HEK293 (cell line): Measurements from ENCODE around the gene TMEM271.

Experiments
- CTCF ChIA-PET: fragments of 350-600 bp; formaldehyde crosslinking; extraction: SDS; loops from one replicate; lab custom pipeline; 2021; ENCODE audit warnings: antibody characterized with exemption; lab: Yijun Ruan, JAX
- POLR2A ChIA-PET: fragments of 300-600 bp; formaldehyde crosslinking; extraction: SDS; loops from one replicate; lab custom pipeline; 2020; ENCODE audit warnings: antibody characterized with exemption, inconsistent platforms; lab: Yijun Ruan, JAX
- H3K27ac ChIP-seq: fragments of 200-500 bp; sonication (Bioruptor generic); 2 replicates; pipeline ENCODE4 v1.5.1; 2014; ENCODE audit warnings: low read depth, low read length, control low read depth, inconsistent platforms; ENCODE audit errors: extremely low read depth
- H3K36me3 ChIP-seq, 2 experiments: fragments of 200-500 bp in 1 of 2; sonication (Bioruptor generic) in 1 of 2; 1 replicate in 1 of 2; 2 replicates in 1 of 2; pipeline ENCODE4 v1.5.1; 2014 to 2017; ENCODE audit warnings: inconsistent platforms in 2 of 2, low read length in 2 of 2; ENCODE audit not compliant: control insufficient read depth in 2 of 2, insufficient read depth in 1 of 2
- H3K4me1 ChIP-seq: fragments of 200-500 bp; sonication (Bioruptor generic); 2 replicates; pipeline ENCODE4 v1.5.1; 2014; ENCODE audit warnings: mild to moderate bottlenecking, low read length, inconsistent platforms; ENCODE audit not compliant: control insufficient read depth, insufficient read depth
- H3K4me3 ChIP-seq: 2 replicates; pipeline ENCODE4 v1.5.1; 2011; ENCODE audit warnings: low read depth, mild to moderate bottlenecking, control low read depth, low read length, moderate library complexity
- H3K9me3 ChIP-seq: fragments of 200-500 bp; sonication (Bioruptor generic); 2 replicates; pipeline ENCODE4 v1.5.1; 2014; ENCODE audit warnings: low read depth, low read length, inconsistent platforms; ENCODE audit not compliant: control insufficient read depth, insufficient read depth
- BCL11B ChIP-seq: fragments of 450-650 bp; formaldehyde crosslinking; IDR thresholded peaks from 2 replicates; pipeline ENCODE4 v1.5.1; 2016; ENCODE audit warnings: low read depth, missing biosample characterization, missing genetic modification characterization
- FEZF1 ChIP-seq: fragments of 450-650 bp; formaldehyde crosslinking; IDR thresholded peaks from 2 replicates; pipeline ENCODE4 v1.5.1; 2016; ENCODE audit warnings: missing biosample characterization, missing genetic modification characterization
- GLIS1 ChIP-seq: fragments of 450-650 bp; formaldehyde crosslinking; IDR thresholded peaks from 2 replicates; pipeline ENCODE4 v1.5.1; 2016; ENCODE audit warnings: missing biosample characterization, missing genetic modification characterization
- KLF7 ChIP-seq: fragments of 450-650 bp; formaldehyde crosslinking; IDR thresholded peaks from 2 replicates; pipeline ENCODE4 v1.5.1; 2016; ENCODE audit warnings: missing biosample characterization, missing genetic modification characterization, borderline replicate concordance
- PRDM1 ChIP-seq: fragments of 450-650 bp; formaldehyde crosslinking; IDR thresholded peaks from 2 replicates; pipeline ENCODE4; 2016; ENCODE audit warnings: missing biosample characterization, missing genetic modification characterization
- SCRT1 ChIP-seq: fragments of 450-650 bp; formaldehyde crosslinking; IDR thresholded peaks from 2 replicates; pipeline ENCODE4 v1.5.1; 2016; ENCODE audit warnings: missing biosample characterization, missing genetic modification characterization, borderline replicate concordance
- SCRT2 ChIP-seq: fragments of 450-650 bp; formaldehyde crosslinking; IDR thresholded peaks from 2 replicates; pipeline ENCODE4 v1.5.1; 2016; ENCODE audit warnings: missing biosample characterization, missing genetic modification characterization
- TCF7L2 ChIP-seq: IDR thresholded peaks from 2 replicates; pipeline ENCODE4 v1.6.1; 2011; ENCODE audit warnings: low read depth, mild to moderate bottlenecking, inconsistent platforms, low read length, moderate library complexity, borderline replicate concordance
- ZBTB17 ChIP-seq: fragments of 450-650 bp; formaldehyde crosslinking; IDR thresholded peaks from 2 replicates; pipeline ENCODE4 v1.5.1; 2016; ENCODE audit warnings: missing biosample characterization, missing genetic modification characterization
- ZBTB21 ChIP-seq: fragments of 450-650 bp; formaldehyde crosslinking; IDR thresholded peaks from 2 replicates; pipeline ENCODE4 v1.5.1; 2017; ENCODE audit warnings: missing biosample characterization, missing genetic modification characterization
- ZFHX2 ChIP-seq: fragments of 450-650 bp; formaldehyde crosslinking; conservative IDR thresholded peaks from 2 replicates; pipeline ENCODE4 v1.5.1; 2016; ENCODE audit warnings: missing biosample characterization, missing genetic modification characterization
- ZNF138 ChIP-seq: fragments of 450-650 bp; formaldehyde crosslinking; IDR thresholded peaks from 2 replicates; pipeline ENCODE4 v1.5.1; 2016; ENCODE audit warnings: missing biosample characterization, missing genetic modification characterization, borderline replicate concordance
- ZNF211 ChIP-seq: fragments of 450-650 bp; formaldehyde crosslinking; IDR thresholded peaks from 2 replicates; pipeline ENCODE4 v1.5.1; 2016; ENCODE audit warnings: low read depth, missing biosample characterization, missing genetic modification characterization
- ZNF214 ChIP-seq: fragments of 450-650 bp; formaldehyde crosslinking; IDR thresholded peaks from 2 replicates; pipeline ENCODE4 v1.5.1; 2017; ENCODE audit warnings: missing biosample characterization, mild to moderate bottlenecking, missing genetic modification characterization, borderline replicate concordance
- ZNF221 ChIP-seq: fragments of 450-650 bp; formaldehyde crosslinking; IDR thresholded peaks from 2 replicates; pipeline ENCODE4 v1.5.1; 2017; ENCODE audit warnings: missing biosample characterization, missing genetic modification characterization, borderline replicate concordance
- ZNF426 ChIP-seq: fragments of 450-650 bp; formaldehyde crosslinking; IDR thresholded peaks from 2 replicates; pipeline ENCODE4 v1.5.1; 2017; ENCODE audit warnings: missing biosample characterization, missing genetic modification characterization, mild to moderate bottlenecking, inconsistent platforms, moderate library complexity
- ZNF433 ChIP-seq: fragments of 450-650 bp; formaldehyde crosslinking; IDR thresholded peaks from 2 replicates; pipeline ENCODE4 v1.5.1; 2016; ENCODE audit warnings: missing biosample characterization, missing genetic modification characterization, low read depth
- ZNF501 ChIP-seq: fragments of 450-650 bp; formaldehyde crosslinking; IDR thresholded peaks from 2 replicates; pipeline ENCODE4 v1.5.1; 2016; ENCODE audit warnings: missing biosample characterization, missing genetic modification characterization
- ZNF510 ChIP-seq: fragments of 450-650 bp; formaldehyde crosslinking; IDR thresholded peaks from 2 replicates; pipeline ENCODE4 v1.5.1; 2018; ENCODE audit warnings: mild to moderate bottlenecking, missing genetic modification characterization, missing biosample characterization; ENCODE audit not compliant: insufficient replicate concordance
- ZNF544 ChIP-seq: fragments of 450-650 bp; formaldehyde crosslinking; IDR thresholded peaks from 2 replicates; pipeline ENCODE4 v1.5.0; 2017; ENCODE audit warnings: missing biosample characterization, missing genetic modification characterization
- ZNF624 ChIP-seq: fragments of 450-650 bp; formaldehyde crosslinking; IDR thresholded peaks from 2 replicates; pipeline ENCODE4 v1.5.1; 2017; ENCODE audit warnings: missing biosample characterization, missing genetic modification characterization
- ZNF629 ChIP-seq: fragments of 450-650 bp; formaldehyde crosslinking; IDR thresholded peaks from 2 replicates; pipeline ENCODE4 v1.5.1; 2017; ENCODE audit warnings: missing biosample characterization, missing genetic modification characterization
- ZNF785 ChIP-seq: fragments of 450-650 bp; formaldehyde crosslinking; IDR thresholded peaks from 2 replicates; pipeline ENCODE4 v1.5.1; 2016; ENCODE audit warnings: missing biosample characterization, missing genetic modification characterization
- ZNF830 ChIP-seq: fragments of 450-650 bp; IDR thresholded peaks from 2 replicates; pipeline ENCODE4 v1.5.0; 2018; ENCODE audit warnings: missing biosample characterization, missing genetic modification characterization, low read depth, mild to moderate bottlenecking, moderate library complexity
- ZNF837 ChIP-seq: fragments of 450-650 bp; formaldehyde crosslinking; IDR thresholded peaks from 2 replicates; pipeline ENCODE4 v1.5.1; 2016; ENCODE audit warnings: missing biosample characterization, missing genetic modification characterization
- ZXDB ChIP-seq: fragments of 450-650 bp; formaldehyde crosslinking; IDR thresholded peaks from 2 replicates; pipeline ENCODE4 v1.5.1; 2016; ENCODE audit warnings: missing biosample characterization, missing genetic modification characterization
- TF ChIP-seq, protein P1 (sequence below): fragments of 450-650 bp; formaldehyde crosslinking; IDR thresholded peaks from 2 replicates; pipeline ENCODE4 v1.5.1; 2016; ENCODE audit warnings: missing biosample characterization, missing genetic modification characterization
- TF ChIP-seq, protein P2 (sequence below): fragments of 450-650 bp; formaldehyde crosslinking; IDR thresholded peaks from 2 replicates; pipeline ENCODE4 v1.5.1; 2017; ENCODE audit warnings: missing biosample characterization, mild to moderate bottlenecking, missing genetic modification characterization, moderate library complexity

Gene TMEM271

DNA sequence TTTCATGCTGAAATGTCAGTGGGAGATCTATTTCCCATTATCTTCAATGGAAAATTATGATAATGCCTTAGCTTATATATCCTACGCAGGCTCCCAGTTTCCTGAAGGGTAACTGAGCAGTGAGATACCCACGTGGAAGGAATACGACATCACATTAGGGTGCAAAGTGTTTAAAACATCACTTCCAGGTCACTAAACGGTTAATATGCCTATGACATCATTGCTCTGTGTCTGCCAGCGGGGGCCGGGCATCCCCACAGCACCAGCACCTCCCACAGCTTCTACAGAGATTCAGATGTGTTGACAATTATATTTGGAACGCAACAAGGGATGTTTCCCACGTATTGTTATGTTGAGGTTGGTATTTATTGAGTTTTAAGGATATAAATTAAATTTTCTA lies 27.1 kb downstream of the TMEM271 start (continued):
- TF ChIP-seq TCF7L2 = no peak
- TF ChIP-seq ZFHX2 (tag by site-specific recombination) = peak; percentile 26
- TF ChIP-seq SCRT2 (tag by site-specific recombination) = no peak
- TF ChIP-seq ZNF510 = no peak
- no peak for TF ChIP-seq KLF7 (tag by site-specific recombination)
- no peak for TF ChIP-seq PRDM1 (tag by site-specific recombination)
- TF ChIP-seq, protein P1, sequence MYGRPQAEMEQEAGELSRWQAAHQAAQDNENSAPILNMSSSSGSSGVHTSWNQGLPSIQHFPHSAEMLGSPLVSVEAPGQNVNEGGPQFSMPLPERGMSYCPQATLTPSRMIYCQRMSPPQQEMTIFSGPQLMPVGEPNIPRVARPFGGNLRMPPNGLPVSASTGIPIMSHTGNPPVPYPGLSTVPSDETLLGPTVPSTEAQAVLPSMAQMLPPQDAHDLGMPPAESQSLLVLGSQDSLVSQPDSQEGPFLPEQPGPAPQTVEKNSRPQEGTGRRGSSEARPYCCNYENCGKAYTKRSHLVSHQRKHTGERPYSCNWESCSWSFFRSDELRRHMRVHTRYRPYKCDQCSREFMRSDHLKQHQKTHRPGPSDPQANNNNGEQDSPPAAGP (tag by site-specific recombination) = no peak
- no peak for TF ChIP-seq ZNF501 (tag by site-specific recombination)
- no peak for TF ChIP-seq ZNF544 (tag by site-specific recombination)
- TF ChIP-seq ZNF629 (tag by site-specific recombination) = peak; percentile 64
- peak; percentile 58; the same call in 1 of the 2 replicates for TF ChIP-seq GLIS1
- no peak for TF ChIP-seq ZNF837 (tag by site-specific recombination)
- no peak for TF ChIP-seq ZNF138
- TF ChIP-seq SCRT1 (tag by site-specific recombination) = no peak

DNA sequence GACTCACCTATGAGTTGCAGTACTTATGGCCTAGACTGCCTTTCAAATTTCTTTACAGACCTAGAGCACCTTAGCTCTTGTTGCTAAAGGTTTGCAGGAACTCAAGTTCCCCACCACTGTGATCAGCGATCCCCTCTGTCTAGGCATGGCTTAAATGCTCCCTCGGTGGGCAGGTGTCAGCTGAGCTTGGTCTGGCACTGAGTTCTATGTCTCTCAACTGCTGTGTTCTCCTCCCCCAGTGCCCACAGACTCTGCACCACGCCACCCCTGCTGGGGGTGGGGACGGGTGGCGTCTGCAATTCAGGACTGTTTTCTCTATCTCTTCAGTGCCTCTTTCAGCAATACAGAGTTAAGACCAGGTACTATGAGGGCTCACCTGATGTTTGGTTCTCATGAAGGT lies 30.5 kb downstream of the TMEM271 start:
- POLR2A ChIA-PET = no interaction called here
- H3K9me3 ChIP-seq = no peaks in the 10 kb centered on the region
- no peak overlapping the region for H3K4me3 ChIP-seq
- TF ChIP-seq FEZF1 (tag by site-specific recombination) = no peak
- no peak for TF ChIP-seq ZNF629 (tag by site-specific recombination)
- no peak for TF ChIP-seq ZXDB (tag by site-specific recombination)
- no peak for TF ChIP-seq ZNF830
- TF ChIP-seq ZNF785 (tag by site-specific recombination) = no peak
- TF ChIP-seq, protein P2, sequence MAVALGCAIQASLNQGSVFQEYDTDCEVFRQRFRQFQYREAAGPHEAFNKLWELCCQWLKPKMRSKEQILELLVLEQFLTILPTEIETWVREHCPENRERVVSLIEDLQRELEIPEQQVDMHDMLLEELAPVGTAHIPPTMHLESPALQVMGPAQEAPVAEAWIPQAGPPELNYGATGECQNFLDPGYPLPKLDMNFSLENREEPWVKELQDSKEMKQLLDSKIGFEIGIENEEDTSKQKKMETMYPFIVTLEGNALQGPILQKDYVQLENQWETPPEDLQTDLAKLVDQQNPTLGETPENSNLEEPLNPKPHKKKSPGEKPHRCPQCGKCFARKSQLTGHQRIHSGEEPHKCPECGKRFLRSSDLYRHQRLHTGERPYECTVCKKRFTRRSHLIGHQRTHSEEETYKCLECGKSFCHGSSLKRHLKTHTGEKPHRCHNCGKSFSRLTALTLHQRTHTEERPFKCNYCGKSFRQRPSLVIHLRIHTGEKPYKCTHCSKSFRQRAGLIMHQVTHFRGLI (tag by site-specific recombination) = no peak
- no peak for TF ChIP-seq BCL11B
- TF ChIP-seq ZNF211 (tag by site-specific recombination) = no peak
- no peak for TF ChIP-seq ZBTB21 (tag by site-specific recombination)
- no peak for TF ChIP-seq ZNF426 (tag by site-specific recombination)
- TF ChIP-seq, all 188 proteins: peak for 0
- H3K4me1 ChIP-seq = no peaks in the 10 kb centered on the region
- H3K36me3 ChIP-seq = no peaks in the 10 kb centered on the region
- no peak overlapping the region for H3K27ac ChIP-seq
- CTCF ChIA-PET = no interaction called here

DNA sequence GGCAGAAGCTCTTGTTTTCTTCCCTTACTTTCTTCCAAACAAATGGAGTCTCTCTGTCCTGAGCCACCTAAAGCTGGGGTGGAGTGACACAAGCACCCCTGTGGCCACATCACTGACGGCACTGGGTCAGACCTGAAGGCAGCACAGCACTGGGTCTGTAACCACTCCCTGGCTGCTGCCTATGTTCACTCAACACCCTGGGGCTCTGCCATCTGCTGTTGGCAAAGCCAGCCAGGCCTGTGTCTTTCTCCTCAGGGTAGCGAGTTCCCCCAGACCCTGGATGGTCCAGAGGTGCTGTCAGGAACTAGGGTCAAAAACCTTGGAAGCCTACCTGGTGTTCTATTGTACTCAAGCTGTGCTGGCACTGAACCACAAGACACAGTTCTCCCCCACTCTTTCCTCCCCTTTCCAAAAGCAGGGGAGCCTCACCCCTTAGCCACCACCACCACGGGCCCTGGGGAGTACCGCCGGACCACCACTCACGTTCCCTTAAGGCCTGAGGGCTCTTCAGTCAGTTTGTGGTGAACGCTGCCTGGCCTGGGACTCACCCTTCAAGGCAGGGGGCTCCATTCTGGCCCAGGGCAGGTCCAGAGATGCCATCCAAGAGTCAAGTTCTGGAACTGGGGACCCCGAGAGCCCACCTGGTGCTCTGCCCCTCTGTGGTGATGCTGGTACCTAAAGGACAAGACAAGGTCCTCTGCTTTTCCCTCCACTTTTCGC lies 31.5 kb downstream of the TMEM271 start:
- CTCF ChIA-PET = no interaction called here
- TF ChIP-seq ZNF544 (tag by site-specific recombination) (no peak), ZNF433 (tag by site-specific recombination) (no peak), ZNF214 (tag by site-specific recombination) (no peak), ZNF624 (tag by site-specific recombination) (no peak), ZBTB17 (no peak), ZNF221 (tag by site-specific recombination) (no peak)

More for the DNA sequence above, 31.5 kb downstream of the TMEM271 start:
- Histone ChIP-seq H3K4me1 (no peaks in the 10 kb centered on the region), H3K4me3 (no peak overlapping the region), H3K9me3 (no peaks in the 10 kb centered on the region), H3K27ac (no peak overlapping the region), H3K36me3 (no peaks in the 10 kb centered on the region)
- POLR2A ChIA-PET = no interaction called here
